Mucosa of descending colon (tissue), 3 donors: ENCODE measurements around the gene KCNA2. TPM values are rescaled to one million over a fixed set of nuclear protein-coding genes. Genes with fewer than 3 reads are reported as not detected.

ENCODE experiments used
- ATAC-seq: fragments of 200-7000 bp; cut with Tn5 transposase; one replicate; pipeline ENCODE4 v1.9.1; 2020; ENCODE audit warnings: mild to moderate bottlenecking, moderate library complexity
- DNase-seq, 3 donors: peaks; one replicate each; pipeline ENCODE4 v3.0.0-alpha.2; 2020
- H3K36me3 ChIP-seq: fragments of 200-600 bp; one replicate; pipeline ENCODE4 v1.8.0; 2021; ENCODE audit warnings: low read depth, mild to moderate bottlenecking
- H3K4me1 ChIP-seq: fragments of 200-600 bp; one replicate; pipeline ENCODE4 v1.8.0; 2021; ENCODE audit warnings: low read depth, mild to moderate bottlenecking
- H3K4me3 ChIP-seq: fragments of 200-600 bp; one replicate; pipeline ENCODE4 v1.8.0; 2021; ENCODE audit warnings: mild to moderate bottlenecking
- H3K9me3 ChIP-seq: fragments of 200-600 bp; one replicate; pipeline ENCODE4 v1.8.0; 2021; ENCODE audit warnings: mild to moderate bottlenecking
- intact Hi-C, 2 donors: fragments of 100-400 bp; cut with DNase I in 1 of 2; cut with micrococcal nuclease in 1 of 2; formaldehyde crosslinking; loops; one replicate each; pipeline versions ENCODE4 v1.11.0 to v1.11.1; 2022; cut with DNase I, micrococcal nuclease
- total RNA-seq, 3 donors: library from RNA; stranded (reverse); fragmentation: NEBNext Ultra II Directional in 2 of 3; extraction: Animal tissue kit (Norgen Biotek cat#: 25700) in 2 of 3; gene quantifications; one replicate each; pipeline versions ENCODE4 v1.2.1 to v1.2.4, GENCODE V29; 2021 to 2023
- TF ChIP-seq, protein P1 (sequence below): fragments of 200-600 bp; IDR thresholded peaks from one replicate; pipeline ENCODE4 v1.8.0; 2022; ENCODE audit warnings: antibody characterized with exemption, mild to moderate bottlenecking
- donor health status: DM: no; HTN: no; CAD: no; lungs with moderate emphysema.
- donor health status: DM: no; HTN: no; CAD: no.
- donor health status: DM: no; HTN: yes; CAD: no.

Gene KCNA2
- total RNA-seq, 3 donors from 2014 or later, result 0.12 to 4.7 (median 0.46) TPM

DNA sequence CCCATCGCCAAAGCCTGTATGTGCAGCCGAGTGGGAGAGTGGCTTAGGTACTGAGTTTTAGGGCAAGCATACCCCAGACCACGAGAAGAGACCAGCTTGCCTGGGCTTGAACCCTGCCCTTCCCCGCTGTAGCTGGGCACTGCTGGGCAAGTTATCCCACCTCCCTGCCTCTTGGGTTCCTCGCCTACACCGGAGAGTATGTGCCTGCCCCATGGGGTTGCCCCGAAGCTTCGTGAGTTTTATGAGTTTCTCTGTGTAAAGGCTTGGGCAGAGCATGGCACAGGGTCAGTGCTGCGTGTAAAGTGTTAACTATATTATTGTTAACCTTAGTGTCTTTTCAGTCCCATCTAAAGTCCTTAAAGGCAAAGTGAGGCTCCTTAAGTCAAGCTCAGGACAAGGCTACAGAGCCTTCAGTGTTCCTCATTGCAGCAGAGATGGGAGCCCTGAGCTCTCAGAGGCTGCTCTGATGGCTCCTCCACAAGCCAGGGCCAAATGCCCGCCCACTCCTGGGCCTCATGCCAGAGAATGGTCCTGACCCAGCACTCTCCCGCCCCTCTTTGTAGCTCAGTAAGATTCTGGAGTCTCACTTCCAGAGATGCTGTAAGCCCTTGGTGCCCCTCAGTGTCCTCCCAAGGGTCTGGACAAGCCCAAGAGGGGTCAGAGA, 50.2 kb downstream of the KCNA2 start:
- TF ChIP-seq, protein P1, sequence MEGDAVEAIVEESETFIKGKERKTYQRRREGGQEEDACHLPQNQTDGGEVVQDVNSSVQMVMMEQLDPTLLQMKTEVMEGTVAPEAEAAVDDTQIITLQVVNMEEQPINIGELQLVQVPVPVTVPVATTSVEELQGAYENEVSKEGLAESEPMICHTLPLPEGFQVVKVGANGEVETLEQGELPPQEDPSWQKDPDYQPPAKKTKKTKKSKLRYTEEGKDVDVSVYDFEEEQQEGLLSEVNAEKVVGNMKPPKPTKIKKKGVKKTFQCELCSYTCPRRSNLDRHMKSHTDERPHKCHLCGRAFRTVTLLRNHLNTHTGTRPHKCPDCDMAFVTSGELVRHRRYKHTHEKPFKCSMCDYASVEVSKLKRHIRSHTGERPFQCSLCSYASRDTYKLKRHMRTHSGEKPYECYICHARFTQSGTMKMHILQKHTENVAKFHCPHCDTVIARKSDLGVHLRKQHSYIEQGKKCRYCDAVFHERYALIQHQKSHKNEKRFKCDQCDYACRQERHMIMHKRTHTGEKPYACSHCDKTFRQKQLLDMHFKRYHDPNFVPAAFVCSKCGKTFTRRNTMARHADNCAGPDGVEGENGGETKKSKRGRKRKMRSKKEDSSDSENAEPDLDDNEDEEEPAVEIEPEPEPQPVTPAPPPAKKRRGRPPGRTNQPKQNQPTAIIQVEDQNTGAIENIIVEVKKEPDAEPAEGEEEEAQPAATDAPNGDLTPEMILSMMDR, result no peak
- DNase-seq (peak in 2 of 3 donors; percentile 18 to 30), ATAC-seq (peak; percentile 22)
- no peaks in the 10 kb centered on the region for H3K4me1 ChIP-seq
- intact Hi-C loops, result loop anchor here in 1 of 2 donors (10.0 kb wide), 1 partner anchor 59 kb away; no protein-coding TSS in a partner anchor
- H3K4me3 ChIP-seq, result no peak overlapping the region
- no peaks in the 10 kb centered on the region for H3K9me3 ChIP-seq
- no peaks in the 10 kb centered on the region for H3K36me3 ChIP-seq

DNA sequence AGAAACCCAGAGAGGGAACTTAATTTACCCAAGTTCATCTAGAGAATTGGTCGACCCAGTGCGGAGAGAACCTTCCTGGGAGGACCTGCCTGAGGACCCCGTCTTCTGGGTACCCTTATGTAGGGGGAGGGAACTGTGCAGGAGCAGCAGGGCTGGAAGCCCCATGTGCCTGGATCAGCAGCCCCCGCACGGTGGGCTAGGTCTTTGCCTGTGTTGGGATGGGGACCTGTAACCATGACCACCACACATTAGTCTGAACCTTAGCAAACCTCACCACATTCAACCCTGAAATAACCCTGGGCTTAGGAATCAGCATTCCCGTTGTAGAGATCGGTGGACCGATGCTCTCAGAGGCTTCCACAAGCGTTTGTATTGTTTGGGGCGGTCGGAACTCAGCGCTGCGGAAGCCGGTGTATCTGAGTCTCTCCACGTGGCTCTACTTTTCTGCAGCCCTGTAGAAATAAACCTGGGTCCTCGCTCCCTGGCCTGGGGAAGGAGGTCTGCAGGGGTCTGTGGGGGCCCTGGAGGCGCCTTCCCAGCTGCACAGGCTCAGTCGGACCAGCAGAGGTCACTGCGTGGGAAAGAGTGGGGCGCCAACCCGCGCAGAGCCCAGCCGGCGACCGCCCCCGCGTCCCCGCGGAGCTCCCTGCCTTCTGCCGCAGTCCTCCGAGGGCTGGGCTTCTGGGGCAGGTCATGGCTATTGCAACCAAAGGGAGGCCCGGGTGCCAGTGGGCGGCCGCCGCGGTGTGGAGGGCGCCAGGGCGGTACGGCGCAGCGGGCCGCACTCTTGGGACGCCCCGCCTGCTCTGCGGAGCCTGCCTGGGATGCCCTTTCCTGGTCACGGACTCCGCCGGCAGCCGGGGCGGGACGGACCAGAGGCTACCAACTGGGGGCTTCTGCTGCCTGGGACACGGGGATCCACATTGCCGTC, 51.0 kb downstream of the KCNA2 start:
- H3K36me3 ChIP-seq, result no peaks in the 10 kb centered on the region
- intact Hi-C loops, result loop anchor here in 1 of 2 donors (10.0 kb wide), 1 partner anchor 60 kb away; no protein-coding TSS in a partner anchor
- DNase-seq (peak in 2 of 3 donors; percentile 23 to 50), ATAC-seq (peak; percentile 82)
- no peaks in the 10 kb centered on the region for H3K9me3 ChIP-seq
- H3K4me3 ChIP-seq, result no peak overlapping the region
- TF ChIP-seq, protein P1, result peak; percentile 36
- no peaks in the 10 kb centered on the region for H3K4me1 ChIP-seq

DNA sequence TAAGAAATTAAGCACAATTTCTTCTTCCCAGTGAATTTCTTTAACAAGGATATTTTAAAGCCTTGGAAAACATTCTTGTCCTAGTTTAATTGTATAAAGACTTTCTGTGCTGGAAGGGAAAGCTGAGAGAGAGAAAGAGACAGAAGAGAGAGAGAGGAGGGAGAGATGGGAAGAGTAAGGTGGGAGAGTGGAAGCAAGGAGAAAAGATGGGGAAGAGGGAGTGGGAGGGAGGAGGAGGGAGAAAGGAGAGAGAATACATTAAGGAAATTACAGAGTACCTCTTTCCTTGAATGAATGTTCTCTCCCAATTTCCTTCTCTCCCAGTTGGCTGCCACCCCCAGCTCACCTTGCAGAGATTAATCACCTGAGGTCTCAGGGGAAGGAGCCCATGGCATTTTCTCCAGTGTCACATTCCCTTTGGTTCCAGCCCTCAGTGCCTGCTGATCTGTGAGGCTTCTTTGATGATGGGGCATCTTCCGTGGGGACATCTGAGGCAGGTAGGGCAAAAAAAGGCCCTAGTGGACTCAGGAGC, 54.8 kb downstream of the KCNA2 start:
- TF ChIP-seq, protein P1, result no peak
- DNase-seq (no peak), ATAC-seq (no peak)
- intact Hi-C loops, result loop anchor here in 1 of 2 donors (10.0 kb wide), 1 partner anchor 63 kb away; no protein-coding TSS in a partner anchor
- Histone ChIP-seq H3K36me3 (no peaks in the 10 kb centered on the region), H3K4me3 (no peak overlapping the region), H3K9me3 (no peaks in the 10 kb centered on the region), H3K4me1 (no peaks in the 10 kb centered on the region)

DNA sequence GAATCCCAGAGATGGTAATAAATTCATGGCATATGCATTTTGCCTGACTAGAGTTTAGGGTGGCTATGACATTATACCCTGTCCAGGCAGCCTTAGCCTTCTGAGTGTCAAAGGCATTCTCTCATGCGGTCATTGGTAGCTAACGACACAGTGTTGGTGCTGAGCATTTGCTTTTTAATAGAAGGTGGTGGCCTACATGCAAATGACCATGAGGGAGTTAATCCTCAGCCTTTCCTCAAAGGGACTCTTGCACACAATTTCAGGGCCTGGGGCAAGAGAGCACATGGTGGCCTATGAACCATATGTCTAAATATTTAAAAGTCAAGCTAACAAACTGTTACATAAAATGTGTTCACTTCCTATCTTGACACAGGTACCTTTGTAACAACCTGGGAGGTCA, 56.3 kb downstream of the KCNA2 start:
- Histone ChIP-seq H3K4me3 (no peak overlapping the region), H3K36me3 (no peaks in the 10 kb centered on the region), H3K4me1 (no peaks in the 10 kb centered on the region), H3K9me3 (no peaks in the 10 kb centered on the region)
- TF ChIP-seq, protein P1, result no peak
- no peak for DNase-seq
- intact Hi-C loops, result loop anchor here in 1 of 2 donors (10.0 kb wide), 1 partner anchor 65 kb away; no protein-coding TSS in a partner anchor
- ATAC-seq, result no peak

DNA sequence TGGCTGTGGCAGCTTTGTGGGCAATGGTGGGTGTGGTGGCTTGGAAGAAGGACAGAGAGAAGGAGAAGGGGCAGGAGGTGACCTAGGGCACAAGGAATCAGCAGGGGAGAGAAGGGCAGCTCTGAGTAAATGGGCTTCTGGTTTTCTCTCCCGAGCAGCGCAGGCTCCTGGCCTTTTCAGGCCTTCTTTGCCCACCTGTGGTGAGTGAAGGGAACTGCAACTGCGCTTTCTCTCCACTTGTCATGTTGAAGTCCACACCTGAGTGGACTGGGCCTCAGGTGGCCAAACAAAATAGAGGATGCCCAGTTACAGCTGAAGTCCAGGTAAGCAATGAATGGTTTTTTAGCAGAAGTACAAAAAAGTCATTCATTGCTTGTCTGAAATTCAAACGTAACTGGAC, 57.8 kb downstream of the KCNA2 start:
- Histone ChIP-seq H3K36me3 (no peaks in the 10 kb centered on the region), H3K9me3 (no peaks in the 10 kb centered on the region), H3K4me3 (no peak overlapping the region), H3K4me1 (no peaks in the 10 kb centered on the region)
- peak in 1 of 3 donors; percentile 5 for DNase-seq
- intact Hi-C loops, result no loop called here
- TF ChIP-seq, protein P1, result no peak
- peak; percentile 44 for ATAC-seq
